ENCODE data around the gene BTBD6.
A peak's percentile ranks its signal among the peaks of the same experiment; 100 is the strongest.
"Not testable (repeated sequence)": the region's sequence is repeated elsewhere in the genome, so short reads cannot be mapped to it uniquely, and the experiment has no call there.

BTBD6 gene

DNA sequence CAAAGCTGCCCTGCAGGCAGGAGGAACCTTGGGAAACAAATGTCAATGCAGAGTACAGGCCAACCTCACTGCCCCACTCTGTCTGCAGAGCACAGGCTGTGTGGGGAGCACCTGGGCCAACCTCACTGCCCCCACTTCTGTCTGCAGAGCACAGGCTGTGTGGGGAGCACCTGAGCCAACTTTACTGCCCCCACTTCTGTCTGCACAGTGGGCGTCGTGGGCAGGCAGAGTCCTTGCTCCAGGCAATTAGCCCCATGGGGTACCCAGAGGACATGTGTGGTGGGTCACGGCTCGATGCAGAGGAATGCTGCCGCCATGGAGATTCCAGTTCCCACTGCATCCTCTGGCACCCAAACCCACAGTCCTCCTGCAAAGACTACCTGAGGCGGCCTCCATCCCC lies 26.3 kb downstream of the BTBD6 start:
- DNase-seq, result no peak

DNA sequence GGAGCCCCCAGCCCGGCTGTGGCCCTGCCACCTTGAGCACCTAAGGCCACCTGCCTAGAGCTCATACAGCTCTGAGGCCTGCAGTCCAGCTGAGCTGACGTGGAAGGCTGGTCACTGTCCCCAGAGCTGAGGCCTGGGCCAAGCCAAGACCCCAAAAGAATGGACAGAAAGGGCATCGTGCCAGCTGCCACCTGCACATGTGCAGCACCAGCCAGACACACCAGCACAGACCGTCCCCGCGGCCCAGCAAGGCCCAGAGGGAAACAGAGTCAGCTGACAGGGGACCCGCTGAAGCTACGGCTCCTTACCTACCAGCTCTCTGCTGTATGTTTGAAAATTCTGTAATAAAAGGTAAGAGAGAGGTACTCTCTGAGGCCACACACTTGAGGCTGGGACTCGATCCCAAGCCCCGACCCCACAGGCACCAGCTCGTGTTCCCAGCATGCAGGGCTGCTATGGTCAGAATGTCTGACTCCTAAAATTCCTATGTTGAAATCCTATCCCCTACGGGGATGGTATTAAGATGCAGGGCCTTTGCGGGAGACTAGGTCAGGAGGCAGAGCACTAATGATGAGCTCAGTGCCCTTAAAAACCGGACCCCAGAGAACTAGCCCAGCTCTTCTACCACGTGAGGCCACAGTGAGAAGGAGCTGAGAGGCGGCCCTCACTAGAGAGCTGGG lies 27.1 kb downstream of the BTBD6 start:
- no peak for DNase-seq

- not testable (repeated sequence) for DNase-seq
These were observed 29.1 kb downstream of the BTBD6 start for GRCh38 chr14:105277448-105277847.

GRCh38 chr14:105279642-105280361 lies 31.5 kb downstream of the BTBD6 start:
- no peak for DNase-seq

DNA sequence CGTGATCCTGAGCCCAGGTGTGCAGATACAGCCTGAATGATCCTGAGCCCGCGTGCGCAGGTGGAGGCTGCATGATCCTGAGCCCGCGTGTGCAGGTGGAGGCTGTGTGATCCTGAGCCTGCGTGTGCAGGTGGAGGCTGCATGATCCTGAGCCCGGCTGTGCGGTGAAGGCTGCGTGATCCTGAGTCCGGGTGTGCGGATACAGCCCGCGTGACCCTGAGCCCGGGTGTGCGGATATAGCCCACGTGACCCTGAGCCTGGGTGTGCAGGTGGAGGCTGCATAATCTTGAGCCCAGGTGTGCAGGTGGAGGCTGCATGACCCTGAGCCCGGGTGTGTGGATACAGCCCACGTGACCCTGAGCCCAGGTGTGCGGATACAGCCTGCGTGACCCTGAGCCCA lies 32.2 kb downstream of the BTBD6 start:
- no peak for DNase-seq

- no peak for DNase-seq
These were observed 33.2 kb downstream of the BTBD6 start for GRCh38 chr14:105281371-105282097.

GRCh38 chr14:105282098-105282725 lies 33.9 kb downstream of the BTBD6 start:
- no peak for DNase-seq

DNA sequence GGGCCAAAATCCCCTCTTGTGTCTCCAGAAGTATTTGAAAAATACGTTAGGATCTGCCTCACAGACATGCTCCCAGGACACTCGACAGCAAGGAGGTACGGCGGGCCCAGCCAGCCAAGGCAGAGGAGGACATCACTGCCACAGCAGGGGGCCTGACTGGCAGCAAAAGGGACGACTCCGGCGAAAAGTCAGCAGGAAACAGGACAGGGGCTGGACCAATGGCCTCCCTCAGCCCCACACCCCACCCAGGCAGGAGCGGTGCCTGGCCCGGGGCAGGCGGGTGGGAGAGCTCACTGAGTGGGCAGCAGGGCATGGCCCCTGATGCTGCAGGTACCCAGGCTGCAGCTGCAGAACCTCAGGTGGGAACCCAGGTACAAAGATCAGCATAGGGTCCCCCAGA lies 34.7 kb downstream of the BTBD6 start:
- no peak for DNase-seq

DNA sequence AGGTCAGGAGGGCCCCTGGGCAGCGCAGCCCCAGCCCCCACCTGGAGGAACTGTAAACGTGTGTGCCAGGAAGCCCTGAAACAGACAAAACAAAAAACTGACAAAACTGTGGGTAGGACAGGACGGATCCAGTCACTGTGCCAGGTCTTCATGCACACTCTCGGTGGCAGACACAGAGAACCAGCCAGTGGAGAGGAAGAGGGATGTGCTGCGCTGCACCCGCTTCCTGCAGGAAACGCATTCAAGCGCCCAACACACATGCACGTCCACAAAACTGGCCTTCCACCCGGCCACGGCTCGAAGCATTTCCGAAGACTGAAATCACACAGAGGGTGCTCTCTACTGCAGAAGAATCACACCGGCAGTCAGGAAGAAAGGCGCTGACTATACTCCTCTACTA lies 35.6 kb downstream of the BTBD6 start:
- no peak for DNase-seq

DNA sequence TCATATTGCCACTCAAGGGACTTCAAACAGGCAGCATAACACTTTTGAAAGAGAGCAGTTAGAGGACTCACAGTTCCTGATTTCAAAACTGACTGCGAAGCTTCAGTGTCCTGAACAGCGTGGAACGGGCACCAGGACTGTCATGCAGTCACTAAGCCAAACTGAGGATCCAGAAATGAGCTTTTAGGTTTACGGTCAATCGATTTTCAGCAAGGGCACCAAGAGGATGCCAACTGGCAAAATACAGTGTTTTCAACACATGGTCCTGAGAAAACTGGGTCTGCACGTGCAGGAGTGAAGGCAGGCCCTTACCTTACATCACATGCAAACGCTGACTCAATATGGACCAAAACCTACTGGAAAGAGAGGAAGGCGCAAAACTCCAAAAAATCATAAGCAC lies 36.8 kb downstream of the BTBD6 start:
- no peak for DNase-seq

DNA sequence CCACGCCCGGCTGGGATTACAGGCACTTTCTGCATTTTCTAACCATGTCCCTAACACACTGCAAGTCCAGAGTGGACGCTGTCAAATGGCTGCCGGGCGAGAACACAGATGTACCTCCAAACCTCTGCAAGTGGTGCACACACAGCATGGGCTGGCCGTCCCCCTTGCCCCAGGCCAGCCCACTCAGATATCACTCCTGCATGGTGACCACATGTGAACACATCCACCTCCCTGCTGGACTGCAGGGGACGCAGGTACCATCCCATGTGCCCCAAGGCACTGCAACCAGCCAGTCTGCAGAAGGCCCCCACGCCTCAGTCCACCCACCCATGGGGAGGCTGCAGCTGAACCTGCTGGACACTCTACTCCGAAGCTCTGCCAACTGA lies 38.4 kb downstream of the BTBD6 start:
- DNase-seq, result no peak

DNA sequence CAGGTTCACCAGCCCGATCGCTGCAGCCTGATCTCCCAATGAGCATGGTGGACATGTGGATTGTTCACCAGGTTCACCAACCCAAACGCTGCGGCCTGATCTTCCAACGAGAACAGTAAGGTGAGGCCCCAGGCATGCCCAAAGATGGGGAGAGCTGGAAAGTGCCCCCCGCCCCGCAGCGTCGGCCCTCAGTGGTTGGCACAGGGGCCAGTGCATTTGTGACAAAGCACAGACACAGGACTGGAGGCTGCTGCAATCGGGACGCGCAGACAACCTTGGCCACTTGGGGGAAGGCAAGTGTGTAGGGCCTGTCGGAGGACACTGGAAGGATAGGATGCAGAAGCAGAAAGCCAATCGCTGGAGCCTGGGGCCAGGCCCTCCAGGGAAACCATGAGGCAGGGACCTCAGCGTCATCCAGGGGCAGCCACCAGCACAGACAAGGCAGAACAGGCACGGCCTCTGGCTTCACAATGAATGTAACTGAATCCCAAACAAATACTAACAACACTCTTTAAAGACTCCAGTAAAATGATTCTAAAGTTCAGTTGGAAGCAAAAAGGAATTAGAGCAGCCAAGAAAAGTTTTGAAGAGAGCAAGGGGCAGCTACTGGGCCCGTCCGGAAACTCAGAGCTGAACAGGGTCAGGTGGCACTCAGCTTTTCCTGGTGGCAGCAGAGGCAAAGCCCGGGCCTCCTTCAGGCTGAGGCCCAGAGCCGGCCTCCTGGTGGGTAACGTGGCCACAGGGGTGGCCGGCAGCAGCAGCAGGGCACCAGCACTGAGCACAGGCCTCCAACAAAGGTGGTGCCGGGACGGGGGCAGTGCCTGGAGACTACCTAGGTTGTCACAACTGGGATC lies 39.1 kb downstream of the BTBD6 start:
- DNase-seq, result no peak

- not testable (repeated sequence) for DNase-seq
These were observed 40.6 kb downstream of the BTBD6 start for GRCh38 chr14:105288936-105289335.

GRCh38 chr14:105290621-105291346 lies 42.5 kb downstream of the BTBD6 start:
- DNase-seq, result no peak

GRCh38 chr14:105292826-105293711 lies 44.7 kb downstream of the BTBD6 start:
- DNase-seq, result no peak

DNA sequence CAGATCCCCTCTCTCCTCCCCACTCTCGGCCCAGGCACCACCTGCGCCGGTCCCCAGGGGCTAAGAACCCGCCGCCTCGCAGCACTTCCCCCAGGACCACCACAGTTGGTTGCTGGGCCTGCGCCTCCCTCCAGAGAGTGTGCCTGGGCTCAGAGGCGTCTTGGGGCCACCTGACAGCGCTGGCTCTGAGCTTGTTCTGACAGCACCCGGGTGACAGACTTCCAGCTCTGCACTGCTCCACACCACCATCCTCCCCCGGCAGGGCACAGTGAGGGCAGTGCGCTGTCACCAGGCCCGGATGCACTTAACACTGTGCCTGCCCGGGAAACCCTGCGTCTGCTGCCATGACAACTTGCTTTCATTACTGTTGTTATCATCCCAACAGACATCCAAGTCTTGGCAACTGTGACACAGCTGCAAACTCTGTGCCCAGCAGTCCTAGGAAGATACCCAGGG lies 45.8 kb downstream of the BTBD6 start:
- DNase-seq, result peak in 2 of 4 experiments; percentile 15 to 22

DNA sequence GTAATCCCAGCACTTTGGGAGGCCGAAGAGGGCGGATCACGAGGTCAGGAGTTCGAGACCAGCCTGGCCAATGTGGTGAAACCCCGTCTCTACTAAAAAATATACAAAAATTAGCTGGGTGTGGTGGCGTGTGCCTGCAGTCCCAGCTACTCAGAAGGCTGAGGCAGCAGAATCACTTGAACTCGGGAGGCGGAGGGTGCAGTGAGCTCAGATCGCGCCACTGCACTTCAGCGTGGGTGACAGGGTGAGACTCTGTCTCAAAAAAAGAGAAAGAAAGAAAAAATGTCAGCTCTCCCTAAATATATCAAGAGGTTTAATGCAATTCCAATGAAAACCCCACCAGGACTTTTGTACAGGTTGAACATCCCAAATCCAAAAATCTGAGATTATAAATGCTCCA lies 49.0 kb downstream of the BTBD6 start:
- DNase-seq, result not testable (repeated sequence)

GRCh38 chr14:105299654-105300541 lies 51.6 kb downstream of the BTBD6 start:
- DNase-seq, result no peak
